Measurements from ENCODE around the gene RNF20.
"Not testable (repeated sequence)": the region's sequence is repeated elsewhere in the genome, so short reads cannot be mapped to it uniquely, and the experiment has no call there.

The RNF20 gene, protein sequence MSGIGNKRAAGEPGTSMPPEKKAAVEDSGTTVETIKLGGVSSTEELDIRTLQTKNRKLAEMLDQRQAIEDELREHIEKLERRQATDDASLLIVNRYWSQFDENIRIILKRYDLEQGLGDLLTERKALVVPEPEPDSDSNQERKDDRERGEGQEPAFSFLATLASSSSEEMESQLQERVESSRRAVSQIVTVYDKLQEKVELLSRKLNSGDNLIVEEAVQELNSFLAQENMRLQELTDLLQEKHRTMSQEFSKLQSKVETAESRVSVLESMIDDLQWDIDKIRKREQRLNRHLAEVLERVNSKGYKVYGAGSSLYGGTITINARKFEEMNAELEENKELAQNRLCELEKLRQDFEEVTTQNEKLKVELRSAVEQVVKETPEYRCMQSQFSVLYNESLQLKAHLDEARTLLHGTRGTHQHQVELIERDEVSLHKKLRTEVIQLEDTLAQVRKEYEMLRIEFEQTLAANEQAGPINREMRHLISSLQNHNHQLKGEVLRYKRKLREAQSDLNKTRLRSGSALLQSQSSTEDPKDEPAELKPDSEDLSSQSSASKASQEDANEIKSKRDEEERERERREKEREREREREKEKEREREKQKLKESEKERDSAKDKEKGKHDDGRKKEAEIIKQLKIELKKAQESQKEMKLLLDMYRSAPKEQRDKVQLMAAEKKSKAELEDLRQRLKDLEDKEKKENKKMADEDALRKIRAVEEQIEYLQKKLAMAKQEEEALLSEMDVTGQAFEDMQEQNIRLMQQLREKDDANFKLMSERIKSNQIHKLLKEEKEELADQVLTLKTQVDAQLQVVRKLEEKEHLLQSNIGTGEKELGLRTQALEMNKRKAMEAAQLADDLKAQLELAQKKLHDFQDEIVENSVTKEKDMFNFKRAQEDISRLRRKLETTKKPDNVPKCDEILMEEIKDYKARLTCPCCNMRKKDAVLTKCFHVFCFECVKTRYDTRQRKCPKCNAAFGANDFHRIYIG

DNA sequence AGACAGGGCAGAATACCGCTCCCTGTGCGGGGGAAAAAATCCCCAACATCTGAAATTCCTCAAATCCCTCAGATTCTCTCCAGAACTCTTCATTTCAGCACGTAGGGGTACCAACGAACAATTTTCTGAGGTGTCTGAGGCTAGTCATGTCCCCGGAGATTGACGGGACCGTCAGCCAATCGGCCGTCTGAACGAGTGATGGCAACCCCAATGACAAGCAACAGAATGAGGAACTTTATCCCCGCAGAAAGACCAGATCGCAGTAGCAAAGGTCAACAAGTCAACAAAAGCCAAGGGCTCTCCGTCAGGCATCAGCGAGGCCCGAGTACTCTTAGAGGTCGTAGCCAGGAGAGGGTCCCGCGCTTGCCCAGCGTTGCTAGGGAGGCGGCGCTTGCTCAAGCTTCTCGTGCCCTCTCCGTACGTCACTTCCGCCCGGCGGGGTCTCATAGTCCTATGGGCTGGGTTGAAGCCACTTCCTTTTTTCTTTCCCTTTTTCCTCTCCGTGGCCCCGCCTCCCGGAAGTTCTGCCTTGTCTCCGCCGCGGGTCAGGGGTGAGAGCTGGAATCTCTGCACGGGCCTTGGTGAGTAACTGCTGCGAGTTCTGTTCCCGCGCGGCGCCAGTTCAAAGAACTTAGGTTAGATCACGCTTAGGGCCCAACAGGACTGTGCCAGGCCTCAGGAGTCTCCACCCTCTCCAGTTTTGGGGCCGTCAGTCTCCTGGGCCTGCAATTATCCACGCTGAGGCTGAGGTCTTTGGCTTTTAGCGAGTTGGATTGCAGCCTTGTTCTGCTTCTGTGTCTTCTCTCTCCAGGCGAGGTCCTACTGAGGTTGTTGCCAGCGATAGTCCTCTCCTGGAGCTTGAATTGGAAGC, at the start of gene RNF20:
RNF20 (plus strand) TSS at position 520 of the 871 bp plus-strand sequence. CDS start 1,571 bp downstream, outside the sequence.
- intact Hi-C loops (cut with DNase I): loop anchor here (5.0 kb wide), 1 partner anchor 136 kb away; the partner anchor contains the start of genes MRPL50 and ZNF189
- peak; percentile 99 to 100 (median 100) for DNase-seq

DNA sequence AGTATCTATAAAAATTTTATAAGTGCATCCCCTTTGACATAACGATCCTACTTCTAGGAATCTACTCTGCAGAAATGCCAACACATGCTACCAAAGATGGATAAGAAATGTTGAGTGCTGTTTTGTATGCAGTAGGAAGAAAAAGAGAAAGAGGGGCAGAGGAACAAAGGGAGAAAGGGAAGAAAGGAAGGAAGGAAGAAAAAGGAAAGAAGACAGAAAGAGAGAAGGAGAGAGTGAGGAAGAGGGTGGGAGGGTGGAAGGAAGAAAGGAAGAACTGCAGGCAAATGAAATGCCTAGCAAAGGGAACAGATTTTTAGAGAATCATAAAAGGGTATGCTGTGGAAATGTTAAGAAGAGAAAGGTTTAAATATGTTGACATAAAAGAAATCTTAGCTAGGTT, 49.6 kb upstream of the RNF20 start:
- no peak for DNase-seq
- intact Hi-C loops (cut with DNase I): no loop called here

DNA sequence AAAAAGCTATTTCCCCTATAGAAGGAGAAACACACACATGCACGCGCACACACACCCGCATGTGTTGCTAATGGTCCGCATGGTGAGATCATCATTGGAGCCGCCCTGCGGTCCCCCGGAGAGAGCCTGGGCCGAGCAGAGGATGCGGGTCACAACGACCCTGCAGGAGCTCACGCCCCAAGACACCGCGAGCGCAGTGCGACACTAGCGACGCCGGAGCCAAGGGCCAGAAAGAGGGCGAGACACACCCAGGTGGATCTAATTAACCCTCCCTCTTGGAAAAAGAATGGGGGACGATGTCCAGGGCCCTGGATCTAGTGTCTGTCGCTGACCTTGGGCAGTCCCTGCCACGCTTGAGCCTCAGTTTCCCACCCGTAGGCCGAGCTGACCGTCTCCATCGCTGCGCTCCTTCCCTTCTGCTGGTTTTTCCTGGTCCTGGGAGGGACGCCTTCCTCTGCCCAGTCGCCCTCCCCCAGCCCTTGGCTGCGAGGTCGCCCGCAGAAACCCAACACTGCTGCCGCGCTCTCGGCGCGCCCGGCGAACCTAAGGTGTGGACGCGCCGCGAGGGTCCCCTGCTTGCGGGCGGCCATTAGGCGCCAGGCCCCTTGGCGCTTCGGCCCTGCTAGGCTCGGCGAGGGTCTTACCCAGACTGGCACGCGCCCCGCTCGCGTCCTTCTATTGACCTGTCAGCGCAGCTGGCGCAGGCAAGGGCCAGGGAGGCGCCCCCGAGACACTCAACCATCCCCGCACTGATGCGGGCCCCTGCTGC, 47.5 kb upstream of the RNF20 start:
- DNase-seq: peak in 9 of 10 donors; percentile 37 to 91 (median 54)
- intact Hi-C loops (cut with DNase I): no loop called here

DNA sequence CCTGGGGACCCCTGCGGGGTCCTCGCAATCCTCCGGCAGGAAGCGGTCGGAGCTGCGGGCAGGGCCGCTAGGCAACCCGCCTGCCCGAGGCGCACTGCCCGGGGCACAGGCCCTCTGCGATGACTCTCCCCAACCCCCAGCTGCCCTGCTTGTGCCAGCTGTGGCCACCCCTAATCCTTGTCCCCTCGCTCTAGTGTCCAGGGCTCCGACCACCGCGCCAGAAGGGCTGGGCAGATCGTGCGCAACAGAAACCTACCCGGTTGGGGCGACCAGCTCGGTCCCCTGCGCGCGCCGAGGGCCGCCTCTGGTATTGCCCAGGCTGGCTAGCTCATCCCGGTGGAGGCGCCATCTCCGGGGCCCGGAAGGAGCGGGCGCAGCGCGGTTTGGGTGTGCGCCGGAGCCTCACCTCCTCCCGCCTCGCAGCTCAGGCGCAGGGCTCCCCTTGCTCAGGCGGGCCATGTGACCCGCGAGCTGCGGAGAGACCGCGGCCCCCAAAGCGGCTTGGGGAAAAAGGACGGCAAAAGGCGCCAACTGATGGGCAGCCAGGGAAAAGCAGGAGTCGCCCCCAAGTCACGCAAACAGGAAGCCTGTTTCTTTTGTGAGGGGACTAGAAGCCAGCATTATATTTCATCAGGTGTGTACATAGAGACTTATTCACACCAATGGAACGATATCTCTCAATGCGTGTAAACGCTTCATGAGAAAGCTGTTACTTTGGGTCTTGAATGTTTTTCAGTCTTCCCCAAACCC, 46.8 kb upstream of the RNF20 start:
- intact Hi-C loops (cut with DNase I): no loop called here
- peak; percentile 75 to 98 (median 80) for DNase-seq

DNA sequence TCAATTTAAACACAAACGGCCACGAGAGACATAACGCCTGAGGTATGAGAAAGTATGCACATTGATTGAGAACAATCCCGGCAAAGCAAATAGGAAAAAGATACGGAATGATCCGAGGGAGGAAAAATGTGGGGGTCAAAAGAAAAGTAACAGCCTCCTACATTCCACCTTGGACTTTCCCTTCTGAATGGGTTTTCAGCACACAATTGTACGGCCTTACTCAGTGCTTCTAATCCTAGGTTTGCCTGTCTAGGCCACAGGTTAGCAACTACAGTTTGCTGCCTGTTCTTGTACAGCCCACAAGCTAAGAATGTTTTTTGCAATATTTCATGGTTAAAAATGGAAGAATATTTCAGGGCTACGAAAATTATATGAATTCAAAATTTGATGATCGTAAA, 46.2 kb upstream of the RNF20 start:
- DNase-seq: no peak
- intact Hi-C loops (cut with DNase I): no loop called here

DNA sequence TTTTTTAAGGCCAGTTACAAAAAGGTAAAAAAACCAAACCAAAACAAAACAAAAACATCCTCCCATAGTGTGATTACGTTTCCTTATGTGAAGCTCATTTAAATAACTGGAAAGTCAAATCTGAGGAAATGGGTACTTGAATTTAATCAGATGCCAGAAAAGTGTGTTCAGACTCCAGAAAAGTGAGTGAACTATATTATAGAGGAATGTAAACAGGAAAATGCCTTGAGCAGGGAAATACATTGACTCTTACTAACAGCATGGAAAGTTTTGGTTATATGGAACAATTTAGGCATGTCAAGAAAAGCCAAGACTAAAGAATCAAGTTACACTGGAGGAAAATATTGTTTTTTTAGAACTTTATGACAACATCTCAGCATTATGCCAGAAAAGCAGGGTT, 37.8 kb upstream of the RNF20 start:
- intact Hi-C loops (cut with DNase I): no loop called here
- no peak for DNase-seq

DNA sequence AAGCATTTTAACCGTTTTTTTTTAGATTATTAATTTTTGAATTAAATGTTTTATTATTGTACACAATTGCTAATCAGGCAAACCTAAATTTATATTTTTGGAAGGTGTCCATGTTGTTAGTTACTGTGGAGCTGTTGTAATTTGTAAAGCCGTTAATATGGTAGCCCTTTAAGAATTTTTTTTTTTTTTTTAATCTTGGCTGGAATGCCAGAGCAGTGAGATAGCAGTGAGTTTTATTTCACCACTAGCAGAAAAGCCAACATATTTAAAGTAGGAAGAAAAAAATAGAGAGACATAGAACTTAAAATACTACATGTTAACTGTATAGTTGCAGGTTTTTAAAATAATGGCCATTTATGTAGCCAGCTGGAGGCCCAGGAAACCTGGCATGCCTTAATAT, 35.3 kb upstream of the RNF20 start:
- DNase-seq: no peak
- intact Hi-C loops (cut with DNase I): no loop called here

DNA sequence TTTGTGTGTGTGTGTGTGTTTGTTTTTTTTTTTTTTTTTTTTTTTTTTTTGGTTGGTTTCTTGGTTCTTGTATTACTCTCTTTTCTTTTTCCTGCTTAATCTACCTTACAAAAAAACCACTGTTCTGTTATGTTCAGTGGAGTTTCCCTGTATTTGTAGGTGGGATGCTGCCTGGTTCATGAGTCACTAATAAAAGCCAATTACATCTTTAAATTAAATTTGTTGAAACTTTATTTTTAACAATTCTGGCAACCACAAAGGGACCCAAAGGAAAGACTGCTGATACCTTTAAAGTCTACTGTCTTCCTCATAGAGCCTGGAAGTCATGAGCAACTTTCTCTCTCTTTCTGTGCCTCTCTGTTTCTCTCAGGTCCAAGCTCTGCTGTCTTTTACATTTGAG, 29.5 kb upstream of the RNF20 start:
- no peak for DNase-seq
- intact Hi-C loops (cut with DNase I): no loop called here

DNA sequence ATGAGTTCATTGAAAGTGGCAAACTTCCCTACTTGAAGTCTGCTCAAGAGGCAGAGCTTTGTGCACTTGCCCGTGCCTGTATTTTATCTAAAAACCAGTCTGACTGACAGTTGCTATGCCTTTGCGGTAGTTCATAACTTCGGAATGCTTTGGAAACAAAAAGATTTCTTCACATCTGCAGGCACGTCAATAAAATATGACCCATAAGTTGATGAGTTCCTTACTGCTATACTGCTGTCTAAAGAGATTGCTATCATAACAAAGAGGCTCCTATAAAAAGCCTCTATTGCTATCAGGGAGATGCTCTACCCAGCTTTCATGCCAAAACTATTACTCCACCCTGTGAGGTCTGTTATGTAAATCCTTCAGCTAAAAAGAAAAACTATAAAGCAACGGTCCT, 25.4 kb upstream of the RNF20 start:
- no peak for DNase-seq
- intact Hi-C loops (cut with DNase I): no loop called here

DNA sequence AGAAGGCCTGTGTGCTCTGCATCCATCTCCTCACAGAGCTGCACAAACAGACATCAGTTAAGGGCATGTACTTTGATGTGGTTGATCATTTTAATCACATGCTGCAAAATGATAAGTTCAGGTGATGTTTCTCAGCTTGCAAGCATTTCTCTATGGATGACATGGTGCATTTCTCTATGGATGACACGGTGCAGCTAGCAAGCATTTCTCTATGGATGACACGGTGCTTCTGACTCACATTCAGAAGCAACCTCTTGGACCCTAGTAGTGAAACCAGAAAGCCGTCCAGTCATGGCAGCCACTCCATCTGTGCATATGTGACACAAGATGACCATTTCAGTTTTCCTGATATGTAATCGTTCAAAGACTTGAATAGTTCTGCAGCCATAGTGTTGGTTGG, 24.1 kb upstream of the RNF20 start:
- DNase-seq: no peak
- intact Hi-C loops (cut with DNase I): no loop called here

DNA sequence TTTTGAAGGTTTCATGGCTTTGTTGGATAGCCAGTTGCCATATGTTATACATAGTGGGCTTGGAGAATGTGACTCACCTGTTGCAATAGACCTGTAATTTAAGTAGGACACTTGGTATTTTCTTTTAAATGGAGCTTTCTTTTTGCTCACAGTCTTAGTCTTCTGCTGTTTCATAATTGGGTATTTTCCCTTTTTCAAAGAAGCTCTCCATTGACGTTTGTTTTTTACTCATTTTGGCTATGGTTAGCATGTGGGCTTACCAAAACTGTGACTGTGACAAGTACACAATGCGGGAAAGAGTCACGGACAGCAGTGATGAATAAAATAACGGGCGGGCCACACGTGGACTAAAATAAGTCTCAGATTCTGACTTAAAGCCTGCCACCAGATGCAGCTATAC, 23.2 kb upstream of the RNF20 start:
- no peak for DNase-seq
- intact Hi-C loops (cut with DNase I): no loop called here

DNA sequence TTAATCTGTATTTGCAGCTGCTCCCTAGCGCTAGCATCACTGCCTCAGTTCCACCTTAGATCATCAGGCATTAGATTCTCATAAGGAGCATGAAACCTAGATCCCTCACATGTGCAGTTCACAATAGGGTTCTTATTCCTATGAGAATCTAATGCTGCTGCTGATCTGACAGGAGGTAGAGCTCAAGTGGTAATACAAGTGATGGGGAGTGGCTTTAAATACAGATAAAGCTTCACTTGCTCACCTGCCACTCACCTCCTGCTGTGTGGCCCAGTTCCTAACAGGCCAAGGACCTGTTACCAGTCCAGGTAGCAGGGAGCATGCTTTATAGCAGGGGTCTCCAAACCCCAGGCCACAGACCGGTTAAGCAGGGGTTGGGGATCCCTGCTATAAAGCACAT, 22.6 kb upstream of the RNF20 start:
- intact Hi-C loops (cut with DNase I): no loop called here
- no peak for DNase-seq

DNA sequence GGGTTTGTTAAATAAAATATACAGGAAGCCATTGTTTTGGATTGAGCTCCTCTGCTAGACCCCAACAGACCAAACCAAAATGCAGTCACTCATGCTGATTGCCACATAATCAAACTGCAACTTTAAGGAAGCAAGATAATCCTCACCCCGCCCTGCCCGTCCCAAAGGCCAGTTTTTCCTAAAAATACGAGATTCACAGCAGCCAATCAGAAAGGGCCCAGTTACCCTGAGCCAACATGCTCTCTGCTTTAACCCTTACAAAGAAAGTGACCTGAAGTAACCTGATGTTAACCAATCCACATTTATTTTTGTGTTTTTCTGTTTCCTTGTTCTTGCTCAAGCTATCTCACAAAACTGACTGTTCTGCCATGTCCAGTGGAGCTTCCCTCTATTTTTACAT, 21.5 kb upstream of the RNF20 start:
- DNase-seq: no peak
- intact Hi-C loops (cut with DNase I): no loop called here

DNA sequence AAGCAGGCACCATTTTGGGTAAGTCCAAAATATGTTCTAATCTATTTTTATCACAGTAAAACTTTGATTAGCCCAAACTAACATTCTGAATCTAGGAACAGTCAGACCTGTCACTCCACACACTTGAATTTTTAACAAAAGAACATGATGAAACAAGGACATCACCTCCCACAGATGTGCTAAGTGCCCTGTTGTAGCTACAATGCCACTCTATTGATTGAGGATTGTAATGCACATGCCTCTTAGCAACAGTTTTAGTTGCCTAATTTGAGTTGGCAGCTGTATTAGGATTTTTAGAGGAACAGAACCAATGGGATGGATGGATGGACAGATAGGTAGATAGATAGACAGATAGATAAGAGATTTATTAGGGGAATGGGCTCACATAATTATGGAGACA, 20.3 kb upstream of the RNF20 start:
- no peak for DNase-seq
- intact Hi-C loops (cut with DNase I): no loop called here

DNA sequence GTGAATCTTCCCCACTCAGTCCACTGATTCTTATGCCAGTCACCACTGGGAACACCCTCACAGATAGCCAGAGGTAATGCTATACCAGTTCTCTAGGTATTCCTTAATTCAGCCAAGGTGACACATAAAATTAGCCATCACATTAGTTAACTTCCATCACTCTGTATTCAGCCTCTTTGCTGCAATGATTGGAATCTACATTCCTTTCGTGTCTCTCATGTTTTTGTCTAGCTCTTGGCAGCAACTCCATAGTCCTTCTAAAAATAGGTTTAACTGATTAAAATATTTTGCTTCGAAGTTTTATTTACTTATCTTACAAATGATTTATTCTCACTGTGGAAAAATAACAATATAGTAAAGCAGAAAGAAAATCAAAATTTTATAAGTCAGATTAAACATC, 19.6 kb upstream of the RNF20 start:
- DNase-seq: no peak
- intact Hi-C loops (cut with DNase I): no loop called here

DNA sequence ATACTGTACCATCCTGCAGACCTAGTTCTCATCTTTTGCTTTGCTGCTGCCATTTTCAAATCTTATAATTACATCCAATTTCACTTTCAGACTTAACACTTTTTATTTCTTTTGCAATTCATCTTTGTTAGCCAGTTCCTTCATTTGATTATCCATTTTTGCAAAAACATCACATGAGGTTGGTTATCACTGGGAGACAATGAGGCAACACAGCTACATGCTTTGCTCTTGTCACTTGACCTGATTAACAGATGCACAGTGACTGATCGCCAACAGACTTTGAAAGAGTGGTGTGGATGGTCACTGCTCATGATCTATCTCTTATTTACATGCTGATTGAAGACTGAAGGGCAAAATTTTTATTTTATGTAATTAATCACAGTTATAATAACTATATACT, 17.0 kb upstream of the RNF20 start:
- intact Hi-C loops (cut with DNase I): no loop called here
- DNase-seq: no peak

DNA sequence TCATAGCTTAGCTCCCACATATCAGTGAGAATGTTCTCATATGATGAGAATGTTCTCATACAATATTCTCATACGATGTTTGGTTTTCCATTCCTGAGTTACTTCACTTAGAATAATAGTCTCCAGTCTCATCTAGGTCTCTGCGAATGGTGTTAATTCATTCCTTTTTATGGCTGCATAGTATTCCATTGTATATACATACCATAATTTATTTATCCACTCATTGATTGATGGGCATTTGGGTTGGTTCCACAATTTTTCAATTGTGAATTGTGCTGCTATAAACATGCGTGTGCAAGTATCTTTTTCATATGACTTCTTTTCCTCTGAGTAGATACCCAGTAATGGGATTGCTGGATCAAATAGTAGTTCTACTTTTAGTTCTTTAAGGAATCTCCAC, 15.2 kb upstream of the RNF20 start:
- intact Hi-C loops (cut with DNase I); DNase-seq: not testable (repeated sequence)

DNA sequence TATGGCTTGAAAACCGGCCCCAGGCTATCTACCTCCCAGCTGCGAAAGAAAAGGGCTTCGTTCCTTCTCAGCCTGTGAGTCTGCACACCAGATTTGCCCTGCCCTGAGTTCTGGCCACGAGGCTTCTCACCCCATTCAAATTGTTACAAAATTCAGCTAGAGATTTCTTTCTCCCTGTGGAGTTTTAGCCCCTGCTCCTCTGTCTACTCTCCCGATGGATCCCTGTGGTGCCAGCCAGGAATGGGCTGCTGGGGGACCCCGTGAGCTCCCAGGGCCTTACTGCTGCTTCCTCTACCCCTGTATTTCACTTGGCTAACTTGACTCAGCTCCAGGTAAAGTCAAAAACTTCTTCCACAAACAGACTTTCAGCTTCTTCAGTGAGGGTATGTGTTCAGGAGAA, 9.3 kb upstream of the RNF20 start:
- intact Hi-C loops (cut with DNase I): no loop called here
- no peak for DNase-seq

DNA sequence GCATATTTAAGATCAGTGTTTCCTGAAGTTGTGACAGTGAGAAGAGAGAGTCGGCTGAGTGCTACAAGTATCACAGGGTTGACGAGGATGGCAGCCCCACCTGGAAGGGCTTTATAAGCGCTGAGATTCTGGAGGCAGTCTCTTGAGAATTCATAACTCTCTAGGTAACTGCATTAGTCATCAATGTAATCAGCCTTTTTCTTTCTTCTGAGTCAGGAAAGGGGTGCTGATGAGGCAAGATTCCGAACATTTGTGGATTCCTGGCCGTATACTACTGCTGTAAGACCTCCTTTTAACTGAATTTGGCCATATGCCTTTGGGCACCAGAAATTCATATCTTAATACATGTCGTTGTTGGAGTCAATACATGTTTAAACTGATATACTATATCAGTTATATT, 6.6 kb upstream of the RNF20 start:
- DNase-seq: no peak
- intact Hi-C loops (cut with DNase I): no loop called here

Data from posterior cingulate gyrus (tissue), 11 donors.